NCI-H69 (cell line): Measurements from ENCODE around the gene NT5DC3.
A peak's percentile ranks its signal among the peaks of the same experiment; 100 is the strongest.

Source experiments
- DNase-seq: peaks from one replicate; lab custom pipeline; 2025; lab: John Stamatoyannopoulos, UW

Gene NT5DC3

GRCh38 chr12:103783744-103784664 is 57.0 kb downstream of the NT5DC3 start:
- no peak for DNase-seq

GRCh38 chr12:103782399-103782798 is 58.6 kb downstream of the NT5DC3 start:
- no peak for DNase-seq

- no peak for DNase-seq
These were observed 60.0 kb downstream of the NT5DC3 start for GRCh38 chr12:103780992-103781391.

- DNase-seq: no peak
These were observed 61.0 kb downstream of the NT5DC3 start for GRCh38 chr12:103780093-103780440.

GRCh38 chr12:103779410-103780092 is 61.5 kb downstream of the NT5DC3 start:
- no peak for DNase-seq

GRCh38 chr12:103778781-103779180 is 62.3 kb downstream of the NT5DC3 start:
- DNase-seq: no peak

GRCh38 chr12:103774977-103775560 is 66.0 kb downstream of the NT5DC3 start:
- DNase-seq: no peak

- DNase-seq: no peak
These were observed 67.7 kb downstream of the NT5DC3 start for GRCh38 chr12:103773109-103773910.

GRCh38 chr12:103772367-103773108 is 68.5 kb downstream of the NT5DC3 start:
- DNase-seq: no peak

GRCh38 chr12:103771466-103771865 is 69.6 kb downstream of the NT5DC3 start:
- peak; percentile 49 for DNase-seq

GRCh38 chr12:103769240-103769945 is 71.6 kb downstream of the NT5DC3 start:
- peak; percentile 40 for DNase-seq

- peak; percentile 29 for DNase-seq
These were observed 72.4 kb downstream of the NT5DC3 start for GRCh38 chr12:103768467-103769123.

- DNase-seq: no peak
These were observed 75.0 kb downstream of the NT5DC3 start for GRCh38 chr12:103766028-103766427.

- no peak for DNase-seq
These were observed 75.7 kb downstream of the NT5DC3 start for GRCh38 chr12:103765322-103765721.

GRCh38 chr12:103762473-103762872 is 78.6 kb downstream of the NT5DC3 start:
- DNase-seq: no peak

GRCh38 chr12:103758310-103759089 is 82.5 kb downstream of the NT5DC3 start:
- no peak for DNase-seq

GRCh38 chr12:103757248-103757647 is 83.8 kb downstream of the NT5DC3 start:
- DNase-seq: no peak

- no peak for DNase-seq
These were observed 84.6 kb downstream of the NT5DC3 start for GRCh38 chr12:103756443-103756842.

GRCh38 chr12:103755425-103755824 is 85.6 kb downstream of the NT5DC3 start:
- DNase-seq: no peak
